WTC11 (cell line): ENCODE data around the gene VSX1.
A peak's percentile ranks its signal among the peaks of the same experiment; 100 is the strongest.

Experiments
- CTCF ChIP-seq: fragments of 200-600 bp; IDR thresholded peaks from 2 replicates; pipeline ENCODE4 v1.8.0; 2022; ENCODE audit warnings: antibody characterized with exemption
- GRHL2 ChIP-seq: fragments of 250-450 bp; sonication (Bioruptor Pico); IDR thresholded peaks from 2 replicates; pipeline ENCODE4 v1.8.0; 2022; ENCODE audit warnings: mild to moderate bottlenecking, moderate library complexity; ENCODE audit not compliant: insufficient replicate concordance, severe bottlenecking
- JUN ChIP-seq: sonication (generic); formaldehyde crosslinking; IDR thresholded peaks from 2 replicates; pipeline ENCODE4 v1.8.0; 2023; ENCODE audit warnings: mild to moderate bottlenecking, missing genetic modification reagents
- NR1H2 ChIP-seq: sonication (generic); formaldehyde crosslinking; IDR thresholded peaks from 2 replicates; pipeline ENCODE4 v1.9.0; 2021; ENCODE audit warnings: mild to moderate bottlenecking, moderate library complexity, missing genetic modification reagents
- SP1 ChIP-seq: sonication (generic); formaldehyde crosslinking; conservative IDR thresholded peaks from 2 replicates; pipeline ENCODE4 v1.8.1; 2022; ENCODE audit warnings: missing genetic modification reagents
- TEAD4 ChIP-seq: sonication (generic); formaldehyde crosslinking; IDR thresholded peaks from 2 replicates; pipeline ENCODE4 v1.8.0; 2022; ENCODE audit warnings: mild to moderate bottlenecking, missing genetic modification reagents
- ZBTB43 ChIP-seq: sonication (generic); formaldehyde crosslinking; IDR thresholded peaks from 2 replicates; pipeline ENCODE4 v1.8.1; 2023; ENCODE audit warnings: mild to moderate bottlenecking, missing genetic modification reagents
- ZNF138 ChIP-seq: sonication (generic); formaldehyde crosslinking; conservative IDR thresholded peaks from 2 replicates; pipeline ENCODE4 v1.8.1; 2022; ENCODE audit warnings: mild to moderate bottlenecking, moderate library complexity, missing genetic modification reagents
- ZNF396 ChIP-seq: fragments of 250-450 bp; sonication (Bioruptor Pico); IDR thresholded peaks from 2 replicates; pipeline ENCODE4 v1.8.0; 2021; ENCODE audit warnings: mild to moderate bottlenecking, moderate library complexity, borderline replicate concordance
- ZNF423 ChIP-seq: fragments of 250-450 bp; sonication (Bioruptor Pico); IDR thresholded peaks from 2 replicates; pipeline ENCODE4 v2.1.2; 2022; ENCODE audit warnings: mild to moderate bottlenecking, moderate library complexity

DNA sequence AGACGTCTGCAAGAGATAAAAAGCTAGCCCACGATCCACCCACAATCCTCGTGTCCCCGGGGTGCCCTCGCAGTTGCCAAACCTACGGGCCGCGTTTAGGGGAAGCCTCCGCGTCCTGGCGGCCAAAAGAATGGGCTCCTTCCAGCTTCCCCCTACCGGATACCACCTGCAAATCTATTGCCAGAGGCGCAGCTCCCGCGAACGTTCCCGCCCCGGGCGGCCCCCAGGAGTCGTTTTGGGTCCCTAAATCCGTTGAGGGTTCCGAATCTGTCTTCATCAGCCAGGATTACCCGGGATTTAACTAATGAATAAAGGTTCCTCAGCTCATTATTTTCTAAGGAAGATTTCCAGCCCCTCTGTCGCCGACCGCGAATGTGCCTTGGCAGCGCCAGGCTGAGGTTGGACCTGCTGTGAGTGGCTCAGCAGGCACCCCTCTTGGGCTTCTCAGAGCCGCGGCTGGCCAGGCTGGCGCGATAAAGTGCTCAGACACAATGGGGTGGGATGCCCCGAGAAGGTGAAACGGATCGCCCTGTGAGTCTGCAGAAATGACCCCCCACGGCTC is 2.8 kb upstream of the VSX1 start:
- no peak for TF ChIP-seq CTCF
- TF ChIP-seq SP1 (CRISPR knock-in tag): no peak
- TF ChIP-seq ZNF396: no peak
- TF ChIP-seq JUN (CRISPR knock-in tag): no peak
- no peak for TF ChIP-seq ZBTB43 (CRISPR knock-in tag)
- TF ChIP-seq ZNF423: 0 out of 2 replicates have a peak, but pooled peaks have one; percentile 56
- no peak for TF ChIP-seq TEAD4 (CRISPR knock-in tag)
- no peak for TF ChIP-seq ZNF138 (CRISPR knock-in tag)
- no peak for TF ChIP-seq NR1H2 (CRISPR knock-in tag)
- no peak for TF ChIP-seq GRHL2 (CRISPR knock-in tag)
